GM10266 (cell line): ENCODE measurements around the gene TMEM87B.
"Not testable (repeated sequence)": the region's sequence is repeated elsewhere in the genome, so short reads cannot be mapped to it uniquely, and the experiment has no call there.

Experiments
- DNase-seq: peaks from one replicate; pipeline ENCODE4 v3.0.0; 2012; ENCODE audit errors: extremely low spot score
- CTCF ChIP-seq: IDR thresholded peaks from 2 replicates; pipeline ENCODE4 v1.5.1; 2012; ENCODE audit warnings: mild to moderate bottlenecking, low read depth; ENCODE audit not compliant: control insufficient read depth, insufficient read depth; ENCODE audit errors: missing control alignments

The TMEM87B gene

GRCh38 chr2:112032689-112033465, 22.2 kb upstream of the TMEM87B start:
- no peak for DNase-seq
- TF ChIP-seq CTCF: no peak

GRCh38 chr2:112033600-112033999, 21.5 kb upstream of the TMEM87B start:
- no peak for TF ChIP-seq CTCF
- DNase-seq: no peak

GRCh38 chr2:112034924-112035323, 20.1 kb upstream of the TMEM87B start:
- TF ChIP-seq CTCF: no peak

GRCh38 chr2:112035786-112036185, 19.3 kb upstream of the TMEM87B start:
- no peak for TF ChIP-seq CTCF
- no peak for DNase-seq

More at GRCh38 chr2:112034924-112035323, 20.1 kb upstream of the TMEM87B start:
- no peak for DNase-seq

GRCh38 chr2:112039556-112039955, 15.5 kb upstream of the TMEM87B start:
- DNase-seq: not testable (repeated sequence)

- not testable (repeated sequence) for DNase-seq
These were observed 15.0 kb upstream of the TMEM87B start for GRCh38 chr2:112040066-112040465.

GRCh38 chr2:112041460-112041859, 13.6 kb upstream of the TMEM87B start:
- not testable (repeated sequence) for DNase-seq

GRCh38 chr2:112045446-112046014, 9.5 kb upstream of the TMEM87B start:
- no peak for TF ChIP-seq CTCF
- no peak for DNase-seq

- no peak for DNase-seq
- TF ChIP-seq CTCF: no peak
These were observed 8.8 kb upstream of the TMEM87B start for GRCh38 chr2:112046231-112046630.
